ENCODE results near the gene TTC39B.

DNA sequence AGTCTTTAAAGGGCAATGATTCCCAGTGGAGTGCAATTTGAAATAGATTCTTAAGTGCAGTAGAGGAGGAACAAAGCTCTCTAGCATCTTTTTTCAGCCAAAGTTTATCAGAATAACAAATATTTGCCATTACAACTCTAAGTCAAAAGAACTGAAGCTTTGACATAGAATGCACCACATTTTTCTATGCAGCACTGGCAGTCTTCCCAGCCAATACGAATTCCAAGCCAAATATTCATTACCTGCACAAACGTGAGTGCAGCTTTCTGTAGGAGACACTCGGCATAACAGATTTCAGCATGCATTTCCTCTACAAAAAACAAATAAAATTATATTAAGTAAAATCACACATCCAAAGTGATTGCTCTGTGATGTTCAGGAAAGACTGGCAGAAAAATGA lies 103.4 kb downstream of the TTC39B start:
- TF ChIP-seq, protein P1, sequence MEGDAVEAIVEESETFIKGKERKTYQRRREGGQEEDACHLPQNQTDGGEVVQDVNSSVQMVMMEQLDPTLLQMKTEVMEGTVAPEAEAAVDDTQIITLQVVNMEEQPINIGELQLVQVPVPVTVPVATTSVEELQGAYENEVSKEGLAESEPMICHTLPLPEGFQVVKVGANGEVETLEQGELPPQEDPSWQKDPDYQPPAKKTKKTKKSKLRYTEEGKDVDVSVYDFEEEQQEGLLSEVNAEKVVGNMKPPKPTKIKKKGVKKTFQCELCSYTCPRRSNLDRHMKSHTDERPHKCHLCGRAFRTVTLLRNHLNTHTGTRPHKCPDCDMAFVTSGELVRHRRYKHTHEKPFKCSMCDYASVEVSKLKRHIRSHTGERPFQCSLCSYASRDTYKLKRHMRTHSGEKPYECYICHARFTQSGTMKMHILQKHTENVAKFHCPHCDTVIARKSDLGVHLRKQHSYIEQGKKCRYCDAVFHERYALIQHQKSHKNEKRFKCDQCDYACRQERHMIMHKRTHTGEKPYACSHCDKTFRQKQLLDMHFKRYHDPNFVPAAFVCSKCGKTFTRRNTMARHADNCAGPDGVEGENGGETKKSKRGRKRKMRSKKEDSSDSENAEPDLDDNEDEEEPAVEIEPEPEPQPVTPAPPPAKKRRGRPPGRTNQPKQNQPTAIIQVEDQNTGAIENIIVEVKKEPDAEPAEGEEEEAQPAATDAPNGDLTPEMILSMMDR (IDR thresholded peaks at IDR 0.05; ENCODE audit: low read length) = no peak
- no peak for TF ChIP-seq EZH2phosphoT487 (IDR thresholded peaks at IDR 0.05; ENCODE audit: low read length)
- no peak for TF ChIP-seq EZH2 (optimal IDR thresholded peaks at IDR 0.05; ENCODE audit: low read depth, low read length)

Measured in MM.1S (cell line).